Chondrocyte (in vitro differentiated cells): Measurements from ENCODE around the gene PROSER1. TPM values are rescaled to one million over a fixed set of nuclear protein-coding genes. Genes with fewer than 3 reads are reported as not detected.
A peak's percentile ranks its signal among the peaks of the same experiment; 100 is the strongest.

Source experiments
- DNase-seq: peaks from one replicate; pipeline ENCODE4 v3.0.0; 2021; ENCODE audit warnings: mixed read lengths, low spot score
- H3K27ac Mint-ChIP-seq: one replicate; pipeline ENCODE4 v1.8.0; 2021; ENCODE audit warnings: mild to moderate bottlenecking, moderate library complexity, mixed read lengths; ENCODE audit not compliant: unreplicated experiment
- H3K27me3 Mint-ChIP-seq: 2 replicates; pipeline ENCODE4 v1.8.0; 2021; ENCODE audit warnings: low read depth, mixed read lengths
- H3K36me3 Mint-ChIP-seq: 2 replicates; pipeline ENCODE4 v1.8.0; 2021; ENCODE audit warnings: low read depth, mixed read lengths
- H3K4me1 Mint-ChIP-seq: 2 replicates; pipeline ENCODE4 v1.8.0; 2021; ENCODE audit warnings: low read depth, mild to moderate bottlenecking, mixed read lengths
- H3K4me3 Mint-ChIP-seq: one replicate; pipeline ENCODE4 v1.8.0; 2021; ENCODE audit warnings: mild to moderate bottlenecking, moderate library complexity, mixed read lengths; ENCODE audit not compliant: unreplicated experiment
- H3K9me3 Mint-ChIP-seq: 2 replicates; pipeline ENCODE4 v1.8.0; 2021; ENCODE audit warnings: low read depth, mixed read lengths
- total RNA-seq: library from RNA; stranded (reverse); gene quantifications from 3 replicates; pipeline ENCODE4 v1.2.1, GENCODE V29; 2021
- TF ChIP-seq, protein P1 (sequence below): fragments of 200-600 bp; sonication (generic); IDR thresholded peaks from 2 replicates; pipeline ENCODE4 v1.5.0; 2021; ENCODE audit warnings: antibody characterized with exemption, mild to moderate bottlenecking, moderate library complexity

Gene PROSER1
- total RNA-seq, 1 donor from 2014 or later, result 23.4 TPM

DNA sequence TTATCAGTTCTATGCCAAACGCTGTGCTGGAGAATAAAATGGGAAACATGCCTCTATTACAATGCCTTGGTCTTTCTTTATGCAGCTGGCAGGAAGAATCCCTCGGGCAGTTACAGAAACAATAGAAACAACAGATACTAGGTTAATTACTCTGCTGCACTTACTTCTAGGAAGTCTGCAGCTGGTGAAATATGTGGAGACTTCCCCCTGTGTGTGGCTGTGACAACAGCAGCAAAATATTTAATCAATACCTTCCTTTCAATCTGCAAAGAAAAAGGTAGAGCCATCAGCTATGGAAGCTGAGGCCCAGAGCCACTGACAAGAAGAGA, 57.2 kb downstream of the PROSER1 start:
- Mint-ChIP-seq H3K27ac (no peak overlapping the region), H3K36me3 (peaks cover 4% of the 10 kb centered on the region), H3K4me1 (peaks cover 15% of the 10 kb centered on the region), H3K9me3 (peaks cover 9% of the 10 kb centered on the region), H3K27me3 (peaks cover 5% of the 10 kb centered on the region), H3K4me3 (no peak overlapping the region)
- DNase-seq, result no peak
- TF ChIP-seq, protein P1, sequence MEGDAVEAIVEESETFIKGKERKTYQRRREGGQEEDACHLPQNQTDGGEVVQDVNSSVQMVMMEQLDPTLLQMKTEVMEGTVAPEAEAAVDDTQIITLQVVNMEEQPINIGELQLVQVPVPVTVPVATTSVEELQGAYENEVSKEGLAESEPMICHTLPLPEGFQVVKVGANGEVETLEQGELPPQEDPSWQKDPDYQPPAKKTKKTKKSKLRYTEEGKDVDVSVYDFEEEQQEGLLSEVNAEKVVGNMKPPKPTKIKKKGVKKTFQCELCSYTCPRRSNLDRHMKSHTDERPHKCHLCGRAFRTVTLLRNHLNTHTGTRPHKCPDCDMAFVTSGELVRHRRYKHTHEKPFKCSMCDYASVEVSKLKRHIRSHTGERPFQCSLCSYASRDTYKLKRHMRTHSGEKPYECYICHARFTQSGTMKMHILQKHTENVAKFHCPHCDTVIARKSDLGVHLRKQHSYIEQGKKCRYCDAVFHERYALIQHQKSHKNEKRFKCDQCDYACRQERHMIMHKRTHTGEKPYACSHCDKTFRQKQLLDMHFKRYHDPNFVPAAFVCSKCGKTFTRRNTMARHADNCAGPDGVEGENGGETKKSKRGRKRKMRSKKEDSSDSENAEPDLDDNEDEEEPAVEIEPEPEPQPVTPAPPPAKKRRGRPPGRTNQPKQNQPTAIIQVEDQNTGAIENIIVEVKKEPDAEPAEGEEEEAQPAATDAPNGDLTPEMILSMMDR, result no peak

DNA sequence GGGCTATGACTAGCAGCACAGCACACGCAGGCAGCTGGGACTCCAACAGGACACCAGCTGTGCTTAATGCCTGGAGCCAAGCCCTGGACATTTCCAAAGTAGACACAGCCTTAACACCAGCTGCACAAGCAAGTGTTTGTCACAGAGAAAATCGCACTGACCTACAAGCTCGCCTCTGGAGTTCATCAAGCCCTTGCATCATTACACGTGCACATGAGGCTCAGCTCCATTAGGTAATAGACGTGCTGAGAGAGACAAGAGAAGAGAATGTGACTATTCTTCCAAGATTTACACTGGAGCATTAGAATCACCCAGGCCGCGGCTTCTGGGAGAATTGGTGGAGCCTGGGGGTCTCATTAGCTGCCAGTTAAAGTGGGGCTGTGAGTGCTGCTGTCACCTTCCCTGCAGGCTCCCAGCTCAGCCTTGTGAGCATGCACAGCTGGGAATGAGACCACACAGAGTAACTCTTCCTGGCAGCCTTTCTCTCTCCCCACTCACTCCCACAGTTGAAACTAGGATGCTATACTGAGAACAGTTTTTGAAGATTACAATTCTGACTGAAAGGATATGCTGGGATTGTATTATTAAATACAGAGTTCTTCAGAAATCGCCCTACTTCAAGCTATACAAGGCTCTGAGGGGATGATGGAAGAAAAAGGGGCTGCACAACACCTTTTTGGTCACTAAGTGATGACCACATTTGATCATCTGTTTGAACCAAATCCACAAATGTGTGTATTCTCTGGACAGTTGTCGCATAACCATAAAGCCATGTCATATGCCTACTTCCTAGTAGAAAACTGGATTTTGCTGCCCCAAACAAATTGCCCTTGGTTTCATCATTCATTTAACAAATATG, 57.8 kb downstream of the PROSER1 start:
- Mint-ChIP-seq H3K27ac (no peak overlapping the region), H3K27me3 (peaks cover 5% of the 10 kb centered on the region), H3K9me3 (peaks cover 9% of the 10 kb centered on the region), H3K36me3 (peaks cover 4% of the 10 kb centered on the region), H3K4me3 (no peak overlapping the region), H3K4me1 (peaks cover 15% of the 10 kb centered on the region)
- TF ChIP-seq, protein P1, result no peak
- DNase-seq, result no peak

- no peak overlapping the region for H3K4me3 Mint-ChIP-seq
- no peaks in the 10 kb centered on the region for H3K4me1 Mint-ChIP-seq
- H3K9me3 Mint-ChIP-seq, result no peaks in the 10 kb centered on the region
- peaks cover 3% of the 10 kb centered on the region for H3K27me3 Mint-ChIP-seq
- no peak for DNase-seq
- no peaks in the 10 kb centered on the region for H3K36me3 Mint-ChIP-seq
- H3K27ac Mint-ChIP-seq, result no peak overlapping the region
- TF ChIP-seq, protein P1, result peak; percentile 41
These were observed 67.4 kb downstream of the PROSER1 start for GRCh38 chr13:38970380-38971051.

DNA sequence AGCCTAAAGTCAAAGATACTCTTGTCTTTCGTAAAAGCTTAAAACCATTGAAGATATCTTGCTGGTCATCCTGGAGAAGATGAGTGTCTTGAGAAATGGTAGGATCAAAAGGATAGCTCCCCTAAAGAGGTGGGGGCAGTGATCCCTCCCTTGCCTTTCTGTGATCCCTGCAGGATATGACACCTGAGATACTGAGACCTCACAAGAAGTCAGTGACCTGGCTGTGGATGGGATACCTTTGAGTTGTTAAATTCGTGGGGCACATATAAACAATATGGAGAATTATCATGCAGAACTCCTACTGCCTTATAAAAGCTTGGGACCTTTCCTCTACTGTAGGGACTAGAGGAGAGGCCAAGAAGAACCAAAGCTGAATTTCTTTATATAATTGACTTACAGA, 68.7 kb downstream of the PROSER1 start:
- TF ChIP-seq, protein P1, result no peak
- Mint-ChIP-seq H3K36me3 (no peaks in the 10 kb centered on the region), H3K9me3 (no peaks in the 10 kb centered on the region), H3K4me1 (no peaks in the 10 kb centered on the region), H3K4me3 (no peak overlapping the region), H3K27ac (no peak overlapping the region), H3K27me3 (peaks cover 7% of the 10 kb centered on the region)
- DNase-seq, result no peak

DNA sequence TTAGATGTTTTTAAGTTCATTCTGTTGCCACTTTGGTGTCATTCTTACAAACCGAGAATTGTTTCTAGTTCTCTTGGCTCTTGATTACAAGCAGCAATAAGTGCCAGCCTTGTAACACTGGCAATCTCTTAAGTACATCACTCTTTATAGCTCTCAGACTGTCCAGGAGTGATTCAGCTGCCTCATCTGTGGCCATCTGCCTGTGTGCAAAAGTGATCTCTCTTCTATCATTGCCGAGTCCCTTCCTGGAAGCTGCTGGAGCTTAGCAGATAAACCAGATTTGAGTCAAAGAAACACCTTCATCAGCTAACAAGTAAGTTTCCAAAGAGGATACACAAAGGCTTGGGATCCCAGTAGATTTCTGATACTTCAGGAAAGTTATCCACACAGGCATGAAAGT, 70.4 kb downstream of the PROSER1 start:
- no peaks in the 10 kb centered on the region for H3K9me3 Mint-ChIP-seq
- no peaks in the 10 kb centered on the region for H3K36me3 Mint-ChIP-seq
- no peak overlapping the region for H3K4me3 Mint-ChIP-seq
- H3K27me3 Mint-ChIP-seq, result peaks cover 9% of the 10 kb centered on the region
- H3K27ac Mint-ChIP-seq, result no peak overlapping the region
- TF ChIP-seq, protein P1, result no peak
- H3K4me1 Mint-ChIP-seq, result no peaks in the 10 kb centered on the region
- no peak for DNase-seq
